T1000 (cell line): Measurements from ENCODE around the gene RNFT2.
"Not testable (repeated sequence)": the region's sequence is repeated elsewhere in the genome, so short reads cannot be mapped to it uniquely, and the experiment has no call there.

ENCODE experiments used
- DNase-seq: peaks from one replicate; lab custom pipeline; 2025; ENCODE audit warnings: mixed read lengths; lab: John Stamatoyannopoulos, UW

The RNFT2 gene

DNA sequence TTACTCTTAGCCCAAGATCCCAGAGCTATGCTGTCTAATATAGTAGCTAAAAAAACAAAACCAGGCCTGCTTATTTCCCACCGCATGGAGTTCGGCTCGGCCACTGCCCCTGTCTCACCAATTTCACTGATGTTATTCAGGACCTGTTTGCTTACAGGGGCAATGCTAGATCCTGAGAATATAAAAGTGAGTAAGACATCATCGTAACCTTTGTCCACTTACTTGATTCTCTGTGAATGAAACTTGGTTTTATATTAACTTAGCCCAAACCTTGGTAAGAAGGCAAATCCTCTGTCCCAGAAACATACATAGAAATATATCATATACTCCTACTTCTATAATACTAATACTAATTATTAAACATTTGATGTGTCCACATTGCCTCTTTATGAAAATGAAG, 56.6 kb downstream of the RNFT2 start:
- DNase-seq = no peak

GRCh38 chr12:116797885-116798284, 59.8 kb downstream of the RNFT2 start:
- no peak for DNase-seq

DNA sequence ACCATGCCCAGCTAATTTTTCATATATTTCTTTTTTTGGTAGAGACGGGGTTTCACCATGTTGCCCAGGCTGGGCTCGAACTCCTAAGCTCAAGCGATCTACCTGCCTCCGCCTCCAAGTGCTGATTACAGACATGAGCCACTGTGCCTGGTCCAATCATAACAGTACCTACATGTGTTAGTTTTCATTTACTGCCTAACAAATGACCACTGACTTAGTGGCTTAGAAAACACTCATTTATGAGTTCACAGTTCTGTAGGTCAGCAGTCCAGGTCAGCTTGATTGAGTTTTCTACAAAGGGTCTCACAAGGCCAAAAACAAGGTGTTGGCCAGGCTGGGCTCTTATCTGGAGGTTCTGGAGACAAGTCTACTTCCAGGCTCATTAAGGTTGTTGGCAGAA, 60.6 kb downstream of the RNFT2 start:
- no peak for DNase-seq

GRCh38 chr12:116799955-116800354, 61.8 kb downstream of the RNFT2 start:
- no peak for DNase-seq

- no peak for DNase-seq
These were observed 62.8 kb downstream of the RNFT2 start for GRCh38 chr12:116800918-116801317.

- no peak for DNase-seq
These were observed 63.9 kb downstream of the RNFT2 start for GRCh38 chr12:116802018-116802417.

DNA sequence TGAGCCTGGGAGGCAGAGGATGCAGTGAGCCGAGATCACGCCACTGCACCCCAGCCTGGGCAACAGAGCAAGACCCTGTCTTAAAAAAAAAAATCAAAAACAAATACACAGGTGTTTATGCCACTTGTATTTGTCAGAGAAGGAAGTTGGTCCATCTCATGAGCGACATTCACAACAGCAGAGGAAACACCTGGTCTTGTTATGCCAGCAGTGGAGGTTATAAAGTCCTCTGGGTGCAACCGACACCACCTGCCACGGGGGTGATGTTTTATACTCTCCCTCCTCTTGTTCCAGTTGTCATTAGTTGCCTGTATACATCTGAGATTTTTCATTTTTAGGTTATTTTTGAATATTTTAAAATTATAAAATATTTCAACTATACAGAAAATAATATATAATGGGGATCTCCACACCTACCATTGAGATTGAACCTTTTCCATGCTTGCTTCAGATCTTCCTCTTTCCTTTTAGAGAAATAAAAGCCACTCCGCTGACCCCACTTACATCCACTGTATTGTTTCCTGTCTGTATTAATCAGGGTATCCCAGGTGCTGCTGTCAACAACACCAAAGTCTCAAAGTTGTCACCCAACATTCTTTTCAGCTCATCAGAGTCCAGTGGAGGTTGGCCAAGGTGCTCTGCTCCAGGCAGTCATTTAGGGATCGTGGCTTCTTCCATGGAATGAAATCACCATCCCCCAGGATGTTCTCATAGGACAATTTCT, 65.1 kb downstream of the RNFT2 start:
- DNase-seq = no peak

DNA sequence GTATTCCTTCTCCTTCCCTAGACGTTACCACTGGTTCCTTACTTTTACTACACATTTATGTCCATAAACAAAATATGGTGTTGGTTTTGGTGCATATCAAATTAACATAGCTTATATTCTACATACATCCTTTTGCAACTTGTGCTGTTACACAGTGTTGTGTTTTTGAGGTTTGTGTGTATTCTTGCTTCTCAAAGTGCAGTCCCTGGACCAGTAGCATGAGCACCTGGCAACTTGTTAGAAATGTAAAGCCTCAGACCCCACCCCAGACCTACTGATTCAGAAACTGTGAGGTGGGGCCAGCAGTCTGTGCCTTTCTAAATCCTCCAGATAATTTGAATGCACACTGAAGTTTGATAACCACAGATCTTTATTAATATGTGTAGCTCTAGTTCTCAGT, 65.9 kb downstream of the RNFT2 start:
- no peak for DNase-seq

DNA sequence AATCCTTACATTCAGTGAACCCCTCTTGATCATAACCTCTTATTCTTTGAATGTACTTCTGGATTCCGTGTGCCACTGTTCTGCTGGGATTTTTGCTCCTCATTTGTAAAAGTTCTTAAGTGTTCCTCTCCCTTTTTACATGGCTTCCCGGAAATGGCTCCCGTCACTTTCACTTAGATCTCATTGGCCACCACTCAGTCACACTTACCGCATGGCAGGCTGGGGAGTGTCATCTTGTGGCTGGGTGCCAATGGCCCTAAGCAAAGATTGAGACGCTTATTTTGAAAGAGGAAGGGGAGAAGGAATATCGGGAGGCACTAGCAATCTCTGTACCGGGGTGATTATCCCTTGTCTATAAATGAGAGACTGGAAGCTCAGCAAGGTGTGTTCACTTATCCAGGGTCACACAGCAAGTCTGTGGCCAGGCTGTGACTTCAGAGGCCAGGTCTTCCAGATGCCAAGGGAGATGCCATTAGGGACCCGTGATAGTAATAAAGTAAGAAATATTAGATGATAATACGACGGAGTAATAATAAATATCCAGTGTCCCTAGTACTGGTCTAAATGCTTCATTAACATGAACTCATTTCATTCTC, 68.8 kb downstream of the RNFT2 start:
- no peak for DNase-seq

DNA sequence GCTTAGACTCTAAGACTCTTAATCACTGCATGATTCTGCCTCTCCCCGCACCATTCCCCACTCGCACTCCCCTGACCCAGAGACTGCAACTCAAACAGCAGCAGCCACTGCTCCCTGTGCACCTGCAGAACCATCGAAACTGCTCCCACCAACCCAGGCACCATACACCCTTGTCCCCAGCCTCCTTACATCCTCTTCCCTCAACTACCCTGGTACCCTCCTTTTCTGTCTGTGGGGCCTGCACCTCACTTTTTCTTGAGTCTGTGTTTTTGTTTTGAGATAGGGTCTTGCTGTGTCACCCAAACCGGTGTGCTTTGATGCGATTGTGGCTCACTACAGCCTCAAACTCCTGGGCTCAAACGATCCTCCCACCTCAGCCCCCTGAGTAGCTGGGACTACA, 69.4 kb downstream of the RNFT2 start:
- DNase-seq = no peak

GRCh38 chr12:116808113-116809105, 70.3 kb downstream of the RNFT2 start:
- no peak for DNase-seq

DNA sequence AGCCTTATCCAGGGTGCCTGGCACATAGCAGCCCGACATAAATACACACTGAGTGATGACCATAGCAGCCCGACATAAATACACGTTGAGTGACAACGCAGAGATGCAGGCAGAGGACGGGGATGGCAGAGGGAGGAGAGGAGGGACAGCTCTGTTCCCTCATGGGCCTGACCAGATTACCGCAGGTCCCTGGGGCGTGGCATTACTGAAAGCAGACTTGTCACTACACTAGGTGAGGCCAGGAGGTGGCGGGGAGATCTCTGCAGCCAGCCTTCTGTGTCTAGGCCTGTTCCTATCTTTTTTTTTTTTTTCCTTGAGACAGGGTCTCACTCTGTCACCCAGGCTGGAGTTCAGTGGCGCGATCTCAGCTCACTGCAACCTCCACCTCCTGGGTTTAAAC, 74.1 kb downstream of the RNFT2 start:
- DNase-seq = no peak

- DNase-seq = no peak
These were observed 75.3 kb downstream of the RNFT2 start for GRCh38 chr12:116813271-116814041.

- DNase-seq = not testable (repeated sequence)
These were observed 76.7 kb downstream of the RNFT2 start for GRCh38 chr12:116814766-116815165.

DNA sequence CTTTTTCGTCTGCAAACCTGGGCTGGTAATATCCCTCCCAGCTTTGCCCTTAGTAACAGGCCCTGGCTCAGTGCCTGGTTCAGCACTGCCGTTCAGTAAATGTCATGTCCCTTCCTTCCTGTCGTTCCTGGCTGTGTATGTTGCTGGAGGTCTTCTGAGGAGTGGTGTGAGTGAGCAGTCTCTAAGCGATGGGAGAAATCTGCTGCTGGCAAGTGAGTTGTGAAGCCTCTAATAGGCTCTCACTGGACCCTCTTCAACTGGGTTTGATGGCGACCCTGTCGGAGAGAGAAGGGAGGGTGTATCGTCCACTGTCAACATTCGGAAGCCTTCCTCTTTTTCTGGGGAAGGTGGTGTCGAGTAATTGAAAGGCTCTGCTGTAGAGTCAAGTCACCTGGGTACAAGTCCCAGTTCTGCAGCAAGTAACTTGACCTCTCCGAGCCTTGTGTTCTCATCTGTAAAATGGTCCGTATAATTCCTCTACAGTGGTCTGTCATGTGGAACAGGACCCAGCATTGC, 80.3 kb downstream of the RNFT2 start:
- no peak for DNase-seq

DNA sequence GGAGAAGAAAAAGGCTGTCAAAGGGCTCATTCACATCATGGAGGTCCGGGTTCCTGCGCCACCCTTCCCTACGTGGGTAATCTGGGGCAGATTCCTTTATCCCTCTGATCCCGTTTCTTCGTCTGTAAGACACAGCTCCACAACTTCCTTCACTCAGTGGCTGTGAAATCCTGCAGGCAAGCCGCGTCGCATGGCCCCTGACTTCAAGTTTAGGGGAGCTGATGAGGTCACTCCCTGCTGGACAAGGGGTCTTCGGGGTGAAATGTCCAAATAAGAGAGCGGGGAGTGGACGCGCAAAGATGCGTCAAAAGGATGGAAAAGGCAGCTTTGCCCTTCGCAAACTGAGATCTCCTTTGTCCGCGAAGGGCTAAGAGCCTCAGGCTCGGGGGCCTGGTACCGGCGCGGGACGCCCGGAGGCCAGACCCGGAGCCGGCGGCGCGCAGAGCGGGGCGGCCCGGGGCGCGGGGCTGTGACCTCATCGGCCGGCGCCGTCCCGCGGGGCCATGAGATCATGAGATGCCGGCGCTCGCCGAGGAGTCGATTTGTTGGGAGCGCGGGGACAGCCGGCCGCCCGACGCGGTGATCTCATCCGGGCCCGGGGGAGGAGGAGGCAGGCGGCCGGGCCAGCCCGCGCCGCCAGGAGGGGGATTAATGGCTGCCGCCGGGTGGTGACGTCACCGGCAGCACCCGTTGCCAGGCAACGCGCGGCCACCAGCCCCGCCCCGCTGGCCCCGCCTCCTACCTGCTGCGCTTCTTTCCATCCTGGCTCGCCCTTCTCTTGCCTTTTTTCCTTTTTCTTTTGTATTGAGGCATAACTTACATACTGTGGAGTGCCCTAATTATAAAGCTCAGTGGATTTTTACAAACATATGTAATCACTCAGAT, 81.1 kb downstream of the RNFT2 start:
- DNase-seq = peak; percentile 90

GRCh38 chr12:116820064-116820656, 82.0 kb downstream of the RNFT2 start:
- DNase-seq = no peak

GRCh38 chr12:116821291-116821690, 83.2 kb downstream of the RNFT2 start:
- no peak for DNase-seq

GRCh38 chr12:116827432-116827831, 89.3 kb downstream of the RNFT2 start:
- DNase-seq = no peak

- DNase-seq = no peak
These were observed 94.2 kb downstream of the RNFT2 start for GRCh38 chr12:116832353-116832752.
